GM21381 (cell line): ENCODE data around the gene ACVR1B.

Experiments
- ATAC-seq: cut with Tn5 transposase; IDR thresholded peaks from one replicate; pipeline ENCODE4 v1.9.1; 2021; ENCODE audit warnings: mild to moderate bottlenecking, moderate library complexity; ENCODE audit not compliant: unreplicated experiment

ACVR1B gene

GRCh38 chr12:52003016-52003550, 51.6 kb downstream of the ACVR1B start:
- no peak for ATAC-seq

GRCh38 chr12:52003591-52003990, 52.1 kb downstream of the ACVR1B start:
- no peak for ATAC-seq

GRCh38 chr12:52004042-52004648, 52.6 kb downstream of the ACVR1B start:
- ATAC-seq, result no peak

DNA sequence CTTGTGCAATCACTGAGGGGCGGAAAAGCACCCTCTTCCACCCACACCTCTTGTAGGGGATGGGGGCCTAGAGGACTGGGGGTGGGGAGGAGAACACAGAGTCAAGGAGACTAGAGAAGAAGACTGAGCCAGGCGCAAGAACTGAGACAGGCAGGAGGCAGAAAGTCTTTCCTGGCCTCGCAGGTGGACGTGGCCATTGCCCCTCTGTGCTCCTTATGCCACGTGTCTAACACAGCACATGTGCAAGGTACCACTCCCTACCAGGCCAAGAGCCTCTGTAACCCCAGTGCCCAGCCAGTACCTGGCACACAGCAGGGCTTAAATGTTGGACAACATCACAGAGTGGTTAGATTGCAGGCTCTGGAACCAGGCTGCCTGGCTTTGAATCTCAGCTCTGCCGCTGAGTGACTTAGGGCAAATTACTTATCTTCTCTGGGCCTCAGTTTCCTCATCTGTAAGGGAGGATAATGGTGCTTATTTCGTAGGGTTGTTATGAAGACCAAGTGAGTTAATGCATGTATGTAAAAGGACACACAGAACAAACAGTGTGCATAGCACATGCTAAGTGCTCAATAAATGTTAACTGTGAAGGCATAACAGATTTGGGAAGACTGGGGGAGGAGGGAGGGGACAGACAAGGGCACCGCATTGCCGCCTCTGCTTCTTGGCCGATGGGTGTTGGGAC, 53.9 kb downstream of the ACVR1B start:
- ATAC-seq, result no peak

DNA sequence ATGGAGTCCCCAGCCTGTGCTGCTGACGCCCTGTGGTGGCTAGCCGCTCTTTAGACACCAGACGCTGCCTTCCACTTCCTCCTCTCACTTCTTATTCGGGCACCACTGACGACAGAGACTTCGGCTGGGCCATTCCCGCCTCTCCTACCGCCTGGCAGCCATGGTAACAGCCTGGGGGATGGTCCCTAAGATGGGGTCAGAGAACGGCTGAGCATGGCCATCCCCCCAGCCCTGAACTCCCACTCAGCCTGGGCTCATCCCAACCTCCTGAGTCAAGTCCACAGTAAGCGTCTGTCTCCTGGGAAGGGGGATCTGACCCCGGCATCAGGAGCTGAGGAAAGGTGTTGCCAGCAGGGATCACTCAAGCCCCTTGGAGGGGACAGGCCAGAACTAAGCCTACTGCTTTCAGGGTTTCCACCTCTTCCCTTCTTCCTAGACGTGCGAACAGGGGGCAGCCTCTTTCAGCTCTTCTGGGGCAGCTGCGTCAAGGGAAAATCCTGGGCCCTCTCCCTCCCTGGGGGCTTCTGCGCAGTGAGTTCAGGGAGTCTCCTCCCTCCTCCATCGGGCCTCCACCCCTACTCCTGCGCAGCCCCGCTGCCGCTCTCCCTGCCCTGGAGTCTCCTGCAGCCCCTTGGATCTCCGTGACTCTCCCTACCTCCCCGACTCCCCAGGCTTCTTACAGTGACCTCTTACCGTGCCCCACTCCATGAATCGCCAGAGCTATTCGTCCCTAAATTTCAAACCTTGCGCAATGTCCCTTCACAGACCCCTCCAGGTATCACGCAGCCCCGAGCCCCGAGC, 54.6 kb downstream of the ACVR1B start:
- ATAC-seq, result peak; percentile 74

DNA sequence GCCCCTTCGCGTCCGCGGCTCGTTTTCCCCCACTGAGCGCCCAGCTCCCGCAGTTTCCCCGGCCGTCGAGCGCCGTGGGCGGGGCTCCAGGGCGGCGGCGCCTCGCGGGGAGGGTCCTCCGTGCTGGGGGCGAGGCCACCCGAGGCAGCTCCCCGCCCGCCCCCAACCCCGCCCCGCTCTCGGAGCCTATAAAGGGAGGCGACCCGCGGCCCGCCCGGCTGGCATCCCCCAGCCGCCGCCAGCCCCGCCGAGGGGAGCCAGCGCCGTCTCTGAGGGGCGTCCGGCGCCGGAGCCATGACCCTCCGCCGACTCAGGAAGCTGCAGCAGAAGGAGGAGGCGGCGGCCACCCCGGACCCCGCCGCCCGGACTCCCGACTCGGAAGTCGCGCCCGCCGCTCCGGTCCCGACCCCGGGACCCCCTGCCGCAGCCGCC, 55.2 kb downstream of the ACVR1B start, which contains the start of gene TAMALIN:
Gene TAMALIN (plus strand): TSS at position 221 of the 432 bp plus-strand sequence. CDS start 74 bp downstream, at position 295.
- ATAC-seq, result no peak

GRCh38 chr12:52007158-52007921, 55.8 kb downstream of the ACVR1B start:
- ATAC-seq, result no peak

- ATAC-seq, result no peak
Observed at GRCh38 chr12:52007982-52008510, 56.5 kb downstream of the ACVR1B start.

DNA sequence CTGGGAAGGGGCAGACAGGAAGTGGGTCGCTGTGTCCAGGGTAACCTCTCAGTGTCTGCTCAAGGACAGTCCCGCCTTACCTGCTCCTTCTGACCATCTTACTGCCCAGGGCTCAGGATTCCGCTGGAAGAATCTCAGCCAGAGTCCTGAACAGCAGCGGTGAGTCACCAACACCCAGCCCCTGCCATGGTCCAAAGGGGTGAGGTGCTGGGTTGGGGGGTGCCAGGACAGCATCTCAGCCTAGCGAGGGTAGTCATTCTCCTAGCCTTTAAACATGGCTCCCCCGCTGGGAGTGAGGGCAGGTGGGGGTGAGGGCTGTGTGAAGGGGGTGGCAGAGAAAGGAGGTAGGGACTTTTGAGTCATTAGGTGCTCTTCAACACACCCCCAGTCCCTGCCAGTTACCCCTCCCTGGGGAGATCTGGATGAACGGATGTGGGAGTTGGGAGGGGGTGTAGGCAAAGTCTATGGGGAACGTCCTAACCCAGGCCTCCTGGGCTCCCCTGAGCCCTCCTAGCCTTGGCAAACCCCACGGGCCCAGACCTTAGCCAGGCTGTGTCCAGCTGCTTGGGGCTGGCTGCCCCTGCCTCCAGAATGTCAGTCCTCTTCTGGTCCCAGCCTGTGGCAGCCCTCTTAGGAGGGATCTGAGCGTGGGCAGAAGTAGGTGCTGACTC, 57.7 kb downstream of the ACVR1B start:
- ATAC-seq, result no peak

DNA sequence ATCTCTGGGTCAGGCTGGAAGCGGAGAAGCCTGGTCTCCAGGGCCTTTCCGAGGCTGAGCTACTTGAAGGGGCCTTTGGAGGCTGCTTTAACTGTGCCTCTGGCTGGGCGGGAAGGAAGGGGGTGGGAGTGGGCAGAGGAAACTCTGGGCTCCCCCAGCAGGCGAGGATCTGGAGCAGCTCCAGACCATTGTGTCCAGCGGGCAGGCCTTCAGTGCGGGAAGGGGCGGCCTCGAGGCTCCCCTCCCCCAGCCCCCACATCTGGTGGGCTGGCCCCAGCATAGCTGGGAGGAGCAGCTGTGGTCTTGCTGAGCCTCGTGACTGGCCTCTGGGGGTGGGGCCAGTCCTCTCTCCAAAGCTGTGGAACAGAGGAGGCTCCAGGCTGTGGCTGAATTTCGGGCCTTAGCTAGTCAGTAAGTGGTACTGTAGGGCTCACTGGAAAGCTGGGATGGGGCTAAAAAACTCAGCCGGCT, 58.7 kb downstream of the ACVR1B start:
- no peak for ATAC-seq

- no peak for ATAC-seq
Observed at GRCh38 chr12:52010692-52011601, 59.4 kb downstream of the ACVR1B start.

DNA sequence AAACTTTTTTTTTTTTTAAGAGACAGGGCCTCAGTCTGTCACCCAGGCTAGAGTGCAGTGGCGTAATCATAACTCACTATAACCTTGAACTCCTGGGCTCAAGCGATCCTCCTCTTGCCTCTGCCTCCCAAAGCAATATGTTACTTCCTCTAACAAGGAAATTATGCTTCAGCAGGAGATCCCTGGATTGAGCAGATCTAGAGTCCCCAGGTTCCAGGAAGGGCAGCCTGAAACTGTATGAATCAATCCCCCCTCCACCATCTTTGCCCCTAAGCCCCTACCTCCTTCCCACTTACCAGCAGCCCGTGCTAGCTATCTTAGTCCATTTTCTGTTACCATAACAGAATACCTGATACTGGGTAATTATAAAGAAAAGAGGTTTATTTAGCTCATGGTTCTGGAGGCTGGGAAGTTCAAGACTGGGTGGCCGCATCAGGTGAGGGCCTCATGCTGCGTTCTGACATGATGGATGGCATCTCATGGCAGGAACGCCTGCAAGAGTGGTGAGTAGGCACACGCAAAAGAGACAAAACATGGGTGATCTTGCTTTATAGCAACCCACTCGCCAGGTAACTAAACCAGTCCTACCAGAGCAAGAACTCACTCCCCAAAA, 60.2 kb downstream of the ACVR1B start:
- ATAC-seq, result no peak

GRCh38 chr12:52013626-52014310, 62.3 kb downstream of the ACVR1B start:
- no peak for ATAC-seq

DNA sequence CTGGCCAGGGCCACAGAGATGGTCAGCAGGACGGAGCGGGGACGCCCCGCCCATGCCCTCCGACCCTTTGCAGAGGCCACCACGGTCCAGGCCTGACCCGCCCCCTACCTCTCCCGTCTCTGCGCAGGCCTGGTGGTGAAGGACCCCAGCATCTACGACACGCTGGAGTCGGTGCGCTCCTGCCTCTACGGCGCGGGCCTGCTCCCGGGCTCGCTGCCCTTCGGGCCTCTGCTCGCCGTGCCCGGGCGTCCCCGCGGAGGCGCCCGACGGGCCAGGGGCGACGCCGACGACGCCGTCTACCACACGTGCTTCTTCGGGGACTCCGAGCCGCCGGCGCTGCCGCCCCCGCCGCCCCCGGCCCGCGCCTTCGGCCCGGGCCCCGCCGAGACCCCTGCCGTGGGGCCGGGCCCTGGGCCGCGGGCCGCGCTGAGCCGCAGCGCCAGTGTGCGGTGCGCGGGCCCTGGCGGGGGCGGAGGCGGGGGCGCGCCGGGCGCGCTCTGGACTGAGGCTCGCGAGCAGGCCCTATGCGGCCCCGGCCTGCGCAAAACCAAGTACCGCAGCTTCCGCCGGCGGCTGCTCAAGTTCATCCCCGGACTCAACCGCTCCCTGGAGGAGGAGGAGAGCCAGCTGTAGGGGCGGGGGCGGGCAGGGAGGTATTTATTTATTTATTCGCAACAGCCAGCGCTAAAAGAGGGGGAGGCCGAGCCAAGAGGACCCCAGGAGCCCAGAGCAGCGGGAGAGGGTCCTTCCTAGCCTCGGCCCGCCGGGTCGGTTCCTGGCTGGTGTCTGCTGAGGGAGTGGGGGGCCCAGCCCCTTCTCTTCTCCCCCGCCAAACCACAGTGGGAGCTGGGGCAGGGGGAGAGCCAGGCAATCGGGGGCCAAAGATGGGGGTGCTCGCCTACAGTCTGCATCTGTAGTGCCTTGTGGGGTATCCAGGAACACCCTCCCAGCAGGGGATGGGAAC, 63.4 kb downstream of the ACVR1B start:
- ATAC-seq, result no peak

- ATAC-seq, result no peak
Observed at GRCh38 chr12:52015532-52016041, 64.1 kb downstream of the ACVR1B start.

- no peak for ATAC-seq
Observed at GRCh38 chr12:52018433-52019112, 67.1 kb downstream of the ACVR1B start.
